ENCODE results near the gene HERC2. TPM values are rescaled to one million over a fixed set of nuclear protein-coding genes. Genes with fewer than 3 reads are reported as not detected.
A peak's percentile ranks its signal among the peaks of the same experiment; 100 is the strongest.

The HERC2 gene
- total and polyA plus RNA-seq, 2 of the 8 experiments (the other 6 are each of a cell fraction or from before 2014, with no cell fraction given) = 83.0 to 88.7 TPM

DNA sequence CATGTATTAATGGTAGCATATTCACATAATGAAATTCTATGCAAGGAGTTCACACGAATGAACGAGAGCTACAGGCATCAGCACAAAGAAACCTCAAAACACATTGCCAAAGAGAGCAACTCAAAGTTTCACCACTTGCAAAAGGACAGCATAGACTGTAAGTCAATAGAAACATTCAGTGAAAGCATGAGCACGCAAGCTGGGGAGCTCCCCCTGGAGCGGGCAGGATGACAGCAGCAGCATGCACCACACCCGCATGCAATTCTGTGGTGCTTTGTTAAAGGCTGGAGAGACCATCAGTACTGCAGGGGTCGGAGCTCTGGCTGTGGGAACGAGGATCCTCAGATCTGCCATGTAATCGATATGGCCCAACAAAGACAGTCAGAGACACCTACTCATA, 241.6 kb downstream of the HERC2 start:
- H2BK20ac ChIP-seq (ENCODE audit: low read length) = no peak overlapping the region
- H3K79me1 ChIP-seq (ENCODE audit: low read depth, low read length) = no peaks in the 10 kb centered on the region
- H2BK12ac ChIP-seq (ENCODE audit: low read depth, low read length) = no peak overlapping the region
- H3K9ac ChIP-seq (replicated peaks in 1 of 4; ENCODE audit: extremely low read depth in 1 of 4, low read depth in 3 of 4, low read length in 3 of 4) = no peak overlapping the region
- no peak overlapping the region for H4K91ac ChIP-seq (replicated peaks; ENCODE audit: insufficient read length, low read length)
- H4K5ac ChIP-seq (ENCODE audit: insufficient read length, low read depth, low read length) = no peak overlapping the region
- H3K4me2 ChIP-seq (ENCODE audit: insufficient read depth in 1 of 2, low read depth in 2 of 2, low read length in 2 of 2) = no peak overlapping the region
- no peak overlapping the region for H3K14ac ChIP-seq (ENCODE audit: insufficient read length)
- no peaks in the 10 kb centered on the region for H3K27me3 ChIP-seq (replicated peaks in 1 of 4; ENCODE audit: control insufficient read depth in 3 of 4, extremely low read depth in 1 of 4, insufficient read depth in 3 of 4, low read length in 3 of 4)
- H4K8ac ChIP-seq (ENCODE audit: extremely low read depth, insufficient read depth, low read length) = no peak overlapping the region
- CTCF ChIA-PET (ENCODE audit: partially characterized antibody) = interaction anchor here (1.0 to 2.0 kb wide), 5 partner anchors 18 to 1189 kb away, joined by 3 to 7 read pairs (median 3); partner anchors contain the start of gene OCA2
- FAIRE-seq = no peak
- no peak overlapping the region for H3K18ac ChIP-seq (ENCODE audit: extremely low read depth, low read length)
- H2BK5ac ChIP-seq (ENCODE audit: low read depth, low read length) = no peak overlapping the region
- H3K9me3 ChIP-seq (ENCODE audit: insufficient read depth in 2 of 2, low read depth in 1 of 2, low read length in 1 of 2) = no peaks in the 10 kb centered on the region; a peak in 1 of 4 replicates
- H3K23ac ChIP-seq (ENCODE audit: insufficient read length) = no peak overlapping the region
- no peak for DNase-seq (ENCODE audit: low read depth in 1 of 2, low spot score in 2 of 2)
- no peak overlapping the region for H3K4ac ChIP-seq (replicated peaks; ENCODE audit: insufficient read length, low read depth, low read length)
- WGBS, 2 experiments (ENCODE audit: extremely low coverage in 1 of 2, insufficient coverage in 1 of 2, insufficient read length in 1 of 2, insufficient replicate concordance in 2 of 2, low coverage in 1 of 2, low lambda C conversion rate in 2 of 2, missing lambda C conversion rate in 1 of 2) = 70% methylated on average over 8 of the region's 8 CpGs; no CpG with 5 or more reads in 1 of the 2 experiments
- H2AFZ ChIP-seq (ENCODE audit: low read length) = no peak overlapping the region
- H2AK5ac ChIP-seq (ENCODE audit: low read depth, low read length) = no peak overlapping the region
- no peaks in the 10 kb centered on the region for H3K36me3 ChIP-seq (ENCODE audit: control insufficient read depth in 2 of 4, insufficient read depth in 4 of 4, low read length in 3 of 4)
- POLR2A ChIA-PET (ENCODE audit: partially characterized antibody) = interaction anchor here (1.1 kb wide), 1 partner anchor 16 kb away, joined by 6 read pairs; no protein-coding TSS in a partner anchor
- no peak for TF ChIP-seq SIX5 (IDR thresholded peaks at IDR 0.05; ENCODE audit: low read depth, low read length)
- TF ChIP-seq SIN3A (conservative IDR thresholded peaks at IDR 0.05 in 1 of 2, IDR thresholded peaks at IDR 0.05 in 1 of 2; ENCODE audit: low read depth in 1 of 2, low read length in 2 of 2) = no peak
- no peak for TF ChIP-seq NRF1 (IDR thresholded peaks at IDR 0.05; ENCODE audit: low read depth, low read length)
- no peak for TF ChIP-seq SP1 (IDR thresholded peaks at IDR 0.05; ENCODE audit: low read depth, low read length)
- TF ChIP-seq EZH2 (IDR thresholded peaks at IDR 0.05; ENCODE audit: low read depth, low read length, severe bottlenecking) = no peak
- no peak for TF ChIP-seq HDAC6 (IDR thresholded peaks at IDR 0.05; ENCODE audit: low read depth, low read length)
- no peak for TF ChIP-seq BCL11A (IDR thresholded peaks at IDR 0.05; ENCODE audit: low read depth in 2 of 2, low read length in 2 of 2)
- TF ChIP-seq RAD21 (IDR thresholded peaks at IDR 0.05 in 1 of 2, conservative IDR thresholded peaks at IDR 0.05 in 1 of 2; ENCODE audit: low read depth in 2 of 2, low read length in 2 of 2) = peak in 1 of 2 experiments; percentile 7; a peak in 1 of 4 replicates
- no peaks in the 10 kb centered on the region; a peak in 1 of 7 replicates for H3K4me1 ChIP-seq (replicated peaks in 1 of 4; ENCODE audit: control insufficient read depth in 3 of 4, insufficient read depth in 4 of 4, low read length in 3 of 4)
- no peaks in the 10 kb centered on the region for H3K23me2 ChIP-seq (ENCODE audit: low read depth, low read length)
- no peak overlapping the region for H2BK120ac ChIP-seq (replicated peaks; ENCODE audit: low read depth, low read length)
- H3K4me3 ChIP-seq (ENCODE audit: extremely low read depth in 1 of 4, insufficient read depth in 2 of 4, low read depth in 3 of 4, low read length in 4 of 4) = no peak overlapping the region
- H3K79me2 ChIP-seq (ENCODE audit: control insufficient read depth in 1 of 2, insufficient read depth in 2 of 2, low read length in 2 of 2) = no peaks in the 10 kb centered on the region
- H3K56ac ChIP-seq (replicated peaks; ENCODE audit: insufficient read length, low read depth, low read length) = no peak overlapping the region
- no peak overlapping the region for H3K27ac ChIP-seq (ENCODE audit: low read depth, low read length)
- H2BK15ac ChIP-seq (ENCODE audit: low read length) = no peak overlapping the region
- H4K20me1 ChIP-seq (replicated peaks in 1 of 2; ENCODE audit: control insufficient read depth in 1 of 2, insufficient read depth in 2 of 2, low read length in 2 of 2) = no peaks in the 10 kb centered on the region
